ENCODE data around the gene CCDC171. TPM values are rescaled to one million over a fixed set of nuclear protein-coding genes. Genes with fewer than 3 reads are reported as not detected.

Gene CCDC171
- 1 to 10 TPM; 2.5 to 4.2 (median 3.3) TPM for total RNA-seq

DNA sequence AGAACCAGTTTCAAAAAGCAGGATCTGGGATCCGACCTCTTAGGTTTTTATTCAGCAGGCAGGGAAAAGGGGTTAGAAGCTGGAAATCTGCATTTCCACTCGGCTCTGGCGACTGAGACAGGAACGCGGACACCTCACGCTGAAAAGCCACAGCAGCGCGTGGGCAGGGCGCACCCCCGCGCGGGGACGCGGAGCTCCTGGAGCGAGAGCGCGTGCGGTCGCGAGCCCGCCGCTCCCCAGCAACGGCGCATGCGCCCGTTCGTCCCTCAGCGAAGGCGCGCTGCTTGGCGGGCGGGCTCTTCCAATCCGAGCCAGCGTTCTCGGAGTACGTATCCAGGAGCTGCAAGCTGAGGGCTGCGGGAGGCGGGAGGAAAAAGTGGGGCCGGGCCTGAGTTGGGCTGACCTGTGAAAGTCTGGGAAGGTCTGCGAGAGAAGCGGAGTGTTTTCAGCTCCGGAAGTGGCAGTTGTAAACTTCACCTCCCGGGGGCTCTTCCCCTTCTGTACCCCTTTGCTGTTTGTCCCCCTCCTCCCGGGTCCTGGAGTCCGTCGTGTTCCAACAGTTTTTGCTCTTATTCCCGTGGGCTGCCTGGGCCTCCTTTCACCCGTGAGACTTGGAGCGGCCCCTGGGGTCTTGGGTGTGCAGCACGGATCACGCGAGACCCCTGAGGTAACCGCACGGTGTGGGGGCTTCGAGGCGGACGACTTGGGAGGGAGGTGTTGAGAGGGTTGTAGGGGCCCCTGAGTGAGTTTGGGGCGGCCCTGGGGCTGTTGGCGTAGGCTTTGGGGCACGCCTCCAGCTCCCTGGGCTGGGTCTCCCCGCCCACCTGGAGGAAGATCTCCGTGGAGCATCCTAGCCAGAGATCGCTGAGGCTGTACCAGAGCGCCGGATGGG lies at the start of gene CCDC171:
Gene CCDC171 (plus strand): TSS at position 408 of the 892 bp plus-strand sequence. CDS start 11,046 bp downstream, outside the sequence.
- intact Hi-C loops (cut with DNase I; ENCODE audit: low total_unique reads): no loop called here
- 1% methylated on average over 57 to 63 of the region's 65 CpGs for WGBS, 2 donors
- DNase-seq (ENCODE audit: low spot score in 2 of 2): peak; percentile 90 to 98
- TF ChIP-seq, protein P1, sequence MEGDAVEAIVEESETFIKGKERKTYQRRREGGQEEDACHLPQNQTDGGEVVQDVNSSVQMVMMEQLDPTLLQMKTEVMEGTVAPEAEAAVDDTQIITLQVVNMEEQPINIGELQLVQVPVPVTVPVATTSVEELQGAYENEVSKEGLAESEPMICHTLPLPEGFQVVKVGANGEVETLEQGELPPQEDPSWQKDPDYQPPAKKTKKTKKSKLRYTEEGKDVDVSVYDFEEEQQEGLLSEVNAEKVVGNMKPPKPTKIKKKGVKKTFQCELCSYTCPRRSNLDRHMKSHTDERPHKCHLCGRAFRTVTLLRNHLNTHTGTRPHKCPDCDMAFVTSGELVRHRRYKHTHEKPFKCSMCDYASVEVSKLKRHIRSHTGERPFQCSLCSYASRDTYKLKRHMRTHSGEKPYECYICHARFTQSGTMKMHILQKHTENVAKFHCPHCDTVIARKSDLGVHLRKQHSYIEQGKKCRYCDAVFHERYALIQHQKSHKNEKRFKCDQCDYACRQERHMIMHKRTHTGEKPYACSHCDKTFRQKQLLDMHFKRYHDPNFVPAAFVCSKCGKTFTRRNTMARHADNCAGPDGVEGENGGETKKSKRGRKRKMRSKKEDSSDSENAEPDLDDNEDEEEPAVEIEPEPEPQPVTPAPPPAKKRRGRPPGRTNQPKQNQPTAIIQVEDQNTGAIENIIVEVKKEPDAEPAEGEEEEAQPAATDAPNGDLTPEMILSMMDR (IDR thresholded peaks at IDR 0.05): no peak
- no peak for TF ChIP-seq POLR2A (IDR thresholded peaks at IDR 0.05)
- H3K4me3 ChIP-seq (ENCODE audit: low read depth, poor library complexity, severe bottlenecking): peak within 1 kb of the TSS; percentile 71

DNA sequence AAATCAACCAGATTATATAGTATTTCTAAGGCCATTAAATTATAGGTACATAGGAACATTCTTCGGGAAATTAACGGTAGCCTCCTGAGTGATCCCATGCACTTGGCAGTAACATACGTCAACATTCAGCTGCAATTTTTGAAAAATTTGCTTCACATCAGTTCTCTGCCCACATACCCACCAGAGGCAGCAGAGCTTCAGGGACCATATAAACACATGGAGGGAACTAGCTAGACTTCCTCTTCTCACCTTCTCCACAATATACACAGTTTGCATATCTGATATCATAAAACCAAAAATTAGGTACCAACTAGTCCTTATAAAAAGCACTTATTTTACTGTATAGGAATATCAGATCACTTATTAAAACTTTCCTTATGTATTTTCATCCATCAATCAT lies 46.9 kb upstream of the CCDC171 start:
- intact Hi-C loops (cut with DNase I; ENCODE audit: low total_unique reads): no loop called here
- H3K4me3 ChIP-seq (ENCODE audit: low read depth, poor library complexity, severe bottlenecking): no peak overlapping the region
- DNase-seq (ENCODE audit: low spot score in 2 of 2): no peak
- WGBS, 2 donors: 89% methylated on average over 3 of the region's 3 CpGs
- TF ChIP-seq POLR2A (IDR thresholded peaks at IDR 0.05): no peak
- TF ChIP-seq, protein P1 (IDR thresholded peaks at IDR 0.05): no peak

DNA sequence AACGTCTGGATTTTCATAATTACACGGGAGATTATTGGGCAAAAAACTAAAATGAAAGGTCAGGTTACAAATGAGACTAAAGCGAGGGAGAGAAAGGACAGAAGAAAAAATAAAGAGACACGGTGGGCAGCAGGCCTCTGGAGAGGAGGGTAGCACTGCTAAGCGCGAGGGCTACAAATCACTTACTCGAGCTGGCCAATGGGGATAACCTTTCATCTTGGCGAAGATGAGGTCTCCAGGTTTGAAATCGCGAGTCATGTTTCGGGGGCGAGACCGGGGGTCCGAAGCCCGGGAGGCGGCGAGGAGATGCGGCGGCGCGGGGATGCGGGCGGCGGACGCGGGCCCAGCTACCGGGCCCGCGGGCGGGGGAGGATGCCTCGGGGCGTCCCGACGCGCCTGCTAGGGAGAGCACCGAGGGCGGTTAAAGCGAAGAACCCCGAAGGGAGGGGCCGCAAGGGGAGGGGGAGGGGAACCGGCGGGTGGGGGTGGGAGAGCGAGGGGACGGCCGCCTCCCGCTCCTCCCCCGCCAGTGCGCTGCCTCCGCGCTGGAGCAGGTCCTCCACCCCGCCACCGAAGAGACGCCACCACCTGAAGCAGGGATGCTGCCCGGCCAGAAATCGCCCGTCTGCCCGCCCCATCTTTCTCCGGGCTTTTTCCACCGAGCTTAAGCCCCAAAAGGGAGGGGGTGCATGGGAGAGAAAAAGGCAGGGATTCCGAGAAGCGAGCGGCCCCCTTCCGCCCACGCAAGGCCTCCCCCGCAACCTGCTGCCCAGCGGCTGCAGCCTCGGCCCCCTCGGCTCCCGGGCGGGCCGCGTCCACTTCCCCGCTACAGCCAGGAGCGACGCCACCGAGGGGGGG lies 42.7 kb upstream of the CCDC171 start:
- TF ChIP-seq, protein P1 (IDR thresholded peaks at IDR 0.05): no peak
- intact Hi-C loops (cut with DNase I; ENCODE audit: low total_unique reads): no loop called here
- DNase-seq (ENCODE audit: low spot score in 2 of 2): no peak
- WGBS, 2 donors: 1 to 2% methylated on average over 56 to 57 of the region's 76 CpGs
- H3K4me3 ChIP-seq (ENCODE audit: low read depth, poor library complexity, severe bottlenecking): peak overlapping the region; percentile 80

DNA sequence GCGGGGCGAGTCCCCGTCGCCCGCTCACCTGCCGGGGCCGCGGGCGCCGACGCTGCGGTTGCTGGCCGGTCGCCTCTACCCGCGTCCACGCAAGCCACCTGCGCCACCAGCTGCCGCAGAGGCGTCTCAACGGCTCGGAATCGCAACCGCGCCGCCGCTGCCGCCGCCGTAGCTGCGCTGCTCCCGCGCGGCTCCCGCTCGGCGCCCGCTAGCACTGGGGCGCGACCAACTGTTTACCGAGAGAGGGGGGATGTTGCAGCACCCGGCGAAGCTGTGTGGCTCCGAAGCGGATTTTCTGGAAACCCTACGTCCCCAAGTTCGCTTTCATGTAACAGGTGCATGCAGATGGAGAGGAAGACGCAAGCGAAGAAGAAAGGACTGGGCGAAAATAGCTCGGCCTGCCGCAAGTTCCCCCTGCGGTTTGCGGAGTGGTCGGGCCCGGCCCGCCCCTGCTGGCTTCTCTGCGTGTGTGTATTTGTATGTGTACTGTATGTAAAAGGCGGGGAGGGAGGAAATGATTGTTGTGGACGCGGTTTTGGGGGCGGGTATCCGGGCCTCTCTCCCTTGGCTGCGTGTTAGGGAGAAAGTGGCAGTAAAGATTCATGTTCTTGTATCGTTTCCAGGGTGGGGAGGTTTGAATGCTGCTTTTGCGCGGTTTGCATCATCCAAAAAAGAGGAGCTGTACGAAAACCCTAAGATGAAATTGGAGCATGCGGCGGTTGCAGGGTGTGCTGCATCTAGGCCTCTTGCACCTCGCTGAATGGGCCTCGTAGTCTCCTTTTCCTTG lies 41.9 kb upstream of the CCDC171 start, which contains the start of gene PSIP1:
Gene PSIP1 (minus strand): TSS at position 182 of the 787 bp plus-strand sequence. CDS start 782 bp downstream, outside the sequence.
- peak; percentile 46 to 93 for DNase-seq (ENCODE audit: low spot score in 2 of 2)
- H3K4me3 ChIP-seq (ENCODE audit: low read depth, poor library complexity, severe bottlenecking): peak within 1 kb of the TSS; percentile 80
- WGBS, 2 donors: 0% methylated on average over 43 to 72 of the region's 72 CpGs
- intact Hi-C loops (cut with DNase I; ENCODE audit: low total_unique reads): no loop called here
- no peak for TF ChIP-seq POLR2A (IDR thresholded peaks at IDR 0.05)
- TF ChIP-seq, protein P1 (IDR thresholded peaks at IDR 0.05): peak in 1 of 3 donors; percentile 25

DNA sequence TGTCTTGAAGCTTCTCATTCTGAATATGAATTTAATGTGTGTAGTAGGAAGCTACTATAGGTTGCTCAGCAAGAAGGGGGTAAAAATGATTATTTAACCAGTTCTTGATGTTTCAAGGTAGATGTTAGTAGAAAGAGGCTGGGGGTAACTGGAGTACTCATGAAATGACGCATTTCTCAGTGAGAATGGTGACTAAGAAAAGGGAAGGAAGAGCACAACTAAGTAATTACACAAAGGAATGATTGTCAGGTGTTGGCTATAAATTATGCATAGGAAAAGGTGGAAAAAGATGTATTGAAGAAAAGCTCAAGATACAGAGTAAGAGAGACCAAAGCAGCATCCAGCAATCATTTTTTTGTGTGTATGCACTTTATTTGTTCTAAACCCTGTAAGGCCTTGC lies 40.6 kb upstream of the CCDC171 start:
- no peak for TF ChIP-seq POLR2A (IDR thresholded peaks at IDR 0.05)
- TF ChIP-seq, protein P1 (IDR thresholded peaks at IDR 0.05): no peak
- DNase-seq (ENCODE audit: low spot score in 2 of 2): no peak
- 78% methylated on average over 1 of the region's 1 CpG for WGBS, 2 donors
- no peak overlapping the region for H3K4me3 ChIP-seq (ENCODE audit: low read depth, poor library complexity, severe bottlenecking)
- intact Hi-C loops (cut with DNase I; ENCODE audit: low total_unique reads): no loop called here
